Heart left ventricle (tissue), 13 donors: Measurements from ENCODE around the gene TREM2.

Source experiments
- CTCF ChIP-seq, 12 donors: fragments of 200-600 bp; sonication (generic) in 4 of 12; IDR thresholded peaks; one replicate each; pipeline versions ENCODE4 v1.5.0 to v1.8.0; 2018 to 2022; ENCODE audit warnings: antibody characterized with exemption in 12 of 12, mild to moderate bottlenecking in 5 of 12
- POLR2A ChIP-seq, 2 donors: fragments of 450-650 bp; IDR thresholded peaks; one replicate each; pipeline ENCODE4 v1.6.1; 2017; ENCODE audit warnings: antibody characterized with exemption in 2 of 2, mild to moderate bottlenecking in 2 of 2, moderate library complexity in 2 of 2
- donor health status: ischemic (EF 13 %, LVEDD 7.1; RV severe dilation, severe dysfunction).
- donor health status: DM: no; HTN: yes; CAD: no.
- donor health status: DM: no; HTN: no; CAD: no.
- donor health status: ischemic (EF 25% LVEDD 6.9; RV normal size, moderate dysfunction).
- donor health status: ischemic (EF 25% LVEDD 5.7; RV mildly dilated, moderate dysfunction).
- donor health status: ischemic (EF 35%, LVEDD 5.7; RV mildly dilated, moderate dysfunction).
- donor health status: nonischemic (EF 11% LVEDD 7.7; RV severe dilation, severe dysfunction).
- donor health status: DM: yes; HTN: yes; CAD: no.
- donor health status: PGD.
- donor health status: ischemic (EF 29% LVEDD 5.4; RV normal size, mild dysfunction).
- donor health status: nonischemic (EF 23%, LVEDD 6.1; RV moderate dilation, normal function).

- no peak for TF ChIP-seq CTCF (IDR thresholded peaks at IDR 0.05)
- no peak for TF ChIP-seq POLR2A (IDR thresholded peaks at IDR 0.05)
Measured at GRCh38 chr6:41179163-41179562, 16.2 kb upstream of the TREM2 start.
